HEK293 (cell line): ENCODE data around the gene CARD8.

Experiments used
- CTCF ChIA-PET: fragments of 350-600 bp; formaldehyde crosslinking; extraction: SDS; loops from one replicate; lab custom pipeline; 2021; ENCODE audit warnings: antibody characterized with exemption; lab: Yijun Ruan, JAX
- POLR2A ChIA-PET: fragments of 300-600 bp; formaldehyde crosslinking; extraction: SDS; loops from one replicate; lab custom pipeline; 2020; ENCODE audit warnings: antibody characterized with exemption, inconsistent platforms; lab: Yijun Ruan, JAX
- H3K27ac ChIP-seq: fragments of 200-500 bp; sonication (Bioruptor generic); 2 replicates; pipeline ENCODE4 v1.5.1; 2014; ENCODE audit warnings: low read depth, low read length, control low read depth, inconsistent platforms; ENCODE audit errors: extremely low read depth
- H3K36me3 ChIP-seq, 2 experiments: fragments of 200-500 bp in 1 of 2; sonication (Bioruptor generic) in 1 of 2; 1 replicate in 1 of 2; 2 replicates in 1 of 2; pipeline ENCODE4 v1.5.1; 2014 to 2017; ENCODE audit warnings: inconsistent platforms in 2 of 2, low read length in 2 of 2; ENCODE audit not compliant: control insufficient read depth in 2 of 2, insufficient read depth in 1 of 2
- H3K4me1 ChIP-seq: fragments of 200-500 bp; sonication (Bioruptor generic); 2 replicates; pipeline ENCODE4 v1.5.1; 2014; ENCODE audit warnings: mild to moderate bottlenecking, low read length, inconsistent platforms; ENCODE audit not compliant: control insufficient read depth, insufficient read depth
- H3K4me3 ChIP-seq: 2 replicates; pipeline ENCODE4 v1.5.1; 2011; ENCODE audit warnings: low read depth, mild to moderate bottlenecking, control low read depth, low read length, moderate library complexity
- H3K9me3 ChIP-seq: fragments of 200-500 bp; sonication (Bioruptor generic); 2 replicates; pipeline ENCODE4 v1.5.1; 2014; ENCODE audit warnings: low read depth, low read length, inconsistent platforms; ENCODE audit not compliant: control insufficient read depth, insufficient read depth
- KLF17 ChIP-seq: fragments of 450-650 bp; formaldehyde crosslinking; IDR thresholded peaks from 2 replicates; pipeline ENCODE4 v1.5.1; 2016; ENCODE audit warnings: missing biosample characterization, missing genetic modification characterization
- PATZ1 ChIP-seq: fragments of 450-650 bp; formaldehyde crosslinking; IDR thresholded peaks from 2 replicates; pipeline ENCODE4 v1.5.1; 2016; ENCODE audit warnings: missing biosample characterization, missing genetic modification characterization
- SP2 ChIP-seq: fragments of 450-650 bp; formaldehyde crosslinking; IDR thresholded peaks from 2 replicates; pipeline ENCODE4 v1.5.1; 2016; ENCODE audit warnings: missing biosample characterization, missing genetic modification characterization
- ZBTB7A ChIP-seq: fragments of 450-650 bp; formaldehyde crosslinking; IDR thresholded peaks from 2 replicates; pipeline ENCODE4 v1.5.1; 2016; ENCODE audit warnings: low read depth, missing biosample characterization, missing genetic modification characterization
- ZFHX2 ChIP-seq: fragments of 450-650 bp; formaldehyde crosslinking; conservative IDR thresholded peaks from 2 replicates; pipeline ENCODE4 v1.5.1; 2016; ENCODE audit warnings: missing biosample characterization, missing genetic modification characterization
- ZFP37 ChIP-seq: fragments of 450-650 bp; formaldehyde crosslinking; IDR thresholded peaks from 2 replicates; pipeline ENCODE4 v1.5.1; 2016; ENCODE audit warnings: missing biosample characterization, missing genetic modification characterization
- ZFP69B ChIP-seq: fragments of 450-650 bp; formaldehyde crosslinking; IDR thresholded peaks from 2 replicates; pipeline ENCODE4 v1.5.1; 2016; ENCODE audit warnings: missing biosample characterization, missing genetic modification characterization
- ZNF112 ChIP-seq: fragments of 450-650 bp; formaldehyde crosslinking; IDR thresholded peaks from 2 replicates; pipeline ENCODE4 v1.5.0; 2017; ENCODE audit warnings: missing biosample characterization, missing genetic modification characterization
- ZNF132 ChIP-seq: fragments of 450-650 bp; formaldehyde crosslinking; IDR thresholded peaks from 2 replicates; pipeline ENCODE4 v1.5.1; 2017; ENCODE audit warnings: missing biosample characterization, missing genetic modification characterization, borderline replicate concordance
- ZNF140 ChIP-seq: fragments of 450-650 bp; formaldehyde crosslinking; IDR thresholded peaks from 2 replicates; pipeline ENCODE4 v1.5.1; 2016; ENCODE audit warnings: missing biosample characterization, missing genetic modification characterization
- ZNF473 ChIP-seq: fragments of 450-650 bp; formaldehyde crosslinking; IDR thresholded peaks from 2 replicates; pipeline ENCODE4 v1.5.1; 2017; ENCODE audit warnings: missing biosample characterization, missing genetic modification characterization
- ZNF548 ChIP-seq: fragments of 450-650 bp; formaldehyde crosslinking; IDR thresholded peaks from 2 replicates; pipeline ENCODE4 v1.5.1; 2016; ENCODE audit warnings: missing biosample characterization, missing genetic modification characterization
- ZNF664 ChIP-seq: fragments of 450-650 bp; formaldehyde crosslinking; IDR thresholded peaks from 2 replicates; pipeline ENCODE4 v1.5.1; 2016; ENCODE audit warnings: missing biosample characterization, missing genetic modification characterization
- ZNF791 ChIP-seq: fragments of 450-650 bp; formaldehyde crosslinking; IDR thresholded peaks from 2 replicates; pipeline ENCODE4 v1.5.1; 2016; ENCODE audit warnings: missing biosample characterization, missing genetic modification characterization
- ZSCAN5A ChIP-seq: fragments of 450-650 bp; formaldehyde crosslinking; IDR thresholded peaks from 2 replicates; pipeline ENCODE4 v1.5.1; 2016; ENCODE audit warnings: missing biosample characterization, missing genetic modification characterization
- TF ChIP-seq, protein P1 (sequence below): IDR thresholded peaks from 2 replicates; pipeline ENCODE4 v1.6.1; 2011; ENCODE audit warnings: mild to moderate bottlenecking, low read depth, low read length, borderline replicate concordance

CARD8 gene

GRCh38 chr19:48169939-48170803 is 85.5 kb downstream of the CARD8 start, which contains the start of the genes LIG1 and ZSWIM9 (continued):
- peak; percentile 64; the same call in 1 of the 2 replicates for TF ChIP-seq ZBTB7A (tag by site-specific recombination)
- TF ChIP-seq ZFP69B (tag by site-specific recombination), result 0 out of 2 replicates have a peak, but pooled peaks have one; percentile 54
- no peak for TF ChIP-seq ZNF140 (tag by site-specific recombination)
- no peak for TF ChIP-seq ZNF132
- TF ChIP-seq ZNF473 (tag by site-specific recombination), result no peak
- no peak for TF ChIP-seq ZNF112 (tag by site-specific recombination)
- TF ChIP-seq ZFP37 (tag by site-specific recombination), result 0 out of 2 replicates have a peak, but pooled peaks have one; percentile 71
- TF ChIP-seq ZNF548 (tag by site-specific recombination), result no peak
- peak; percentile 33; the same call in 1 of the 2 replicates for TF ChIP-seq KLF17 (tag by site-specific recombination)
- TF ChIP-seq ZSCAN5A (tag by site-specific recombination), result no peak

DNA sequence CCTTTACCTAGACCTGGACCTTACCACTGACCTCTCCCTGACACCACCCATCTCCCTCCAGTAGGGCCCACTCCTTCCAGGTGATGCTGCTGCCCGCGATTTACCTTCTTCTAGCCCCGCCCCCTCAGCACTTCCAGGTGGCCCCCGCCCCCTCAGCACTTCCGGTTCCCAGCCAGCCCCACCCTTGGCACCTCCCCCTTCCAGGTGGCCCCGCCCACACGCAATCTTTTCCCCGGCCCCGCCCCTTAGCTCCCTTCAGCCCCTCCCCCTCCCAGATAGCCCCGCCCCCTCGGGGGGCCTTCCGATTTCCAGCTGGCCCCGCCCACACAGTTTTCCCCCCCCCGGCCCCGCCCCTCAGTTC is 86.2 kb downstream of the CARD8 start:
- H3K4me1 ChIP-seq, result peaks cover 13% of the 10 kb centered on the region
- ChIA-PET POLR2A (interaction anchor here (0.6 to 3.8 kb wide), 20 partner anchors 12 to 1518 kb away, joined by 3 to 54 read pairs (median 4); partner anchors contain the start of genes CARD8, PLA2G4C, RPL18 and SPHK2), CTCF (interaction anchor here (0.5 to 1.0 kb wide), 3 partner anchors 26 to 97 kb away, joined by 3 to 4 read pairs (median 3); no protein-coding TSS in a partner anchor)
- H3K36me3 ChIP-seq, result peaks cover 36 to 37% of the 10 kb centered on the region in 2 experiments
- no peaks in the 10 kb centered on the region for H3K9me3 ChIP-seq
- peak; percentile 40; the same call in 1 of the 2 replicates for TF ChIP-seq PATZ1
- TF ChIP-seq ZFP69B (tag by site-specific recombination), result 0 out of 2 replicates have a peak, but pooled peaks have one; percentile 18
- TF ChIP-seq ZNF791, result no peak
- TF ChIP-seq, protein P1, sequence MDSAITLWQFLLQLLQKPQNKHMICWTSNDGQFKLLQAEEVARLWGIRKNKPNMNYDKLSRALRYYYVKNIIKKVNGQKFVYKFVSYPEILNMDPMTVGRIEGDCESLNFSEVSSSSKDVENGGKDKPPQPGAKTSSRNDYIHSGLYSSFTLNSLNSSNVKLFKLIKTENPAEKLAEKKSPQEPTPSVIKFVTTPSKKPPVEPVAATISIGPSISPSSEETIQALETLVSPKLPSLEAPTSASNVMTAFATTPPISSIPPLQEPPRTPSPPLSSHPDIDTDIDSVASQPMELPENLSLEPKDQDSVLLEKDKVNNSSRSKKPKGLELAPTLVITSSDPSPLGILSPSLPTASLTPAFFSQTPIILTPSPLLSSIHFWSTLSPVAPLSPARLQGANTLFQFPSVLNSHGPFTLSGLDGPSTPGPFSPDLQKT, result 0 out of 2 replicates have a peak, but pooled peaks have one; percentile 2
- TF ChIP-seq SP2, result peak; percentile 54
- peak overlapping the region; percentile 99 for H3K27ac ChIP-seq
- peak overlapping the region; percentile 98 for H3K4me3 ChIP-seq

- TF ChIP-seq ZFHX2 (tag by site-specific recombination) (no peak), ZNF664 (peak; percentile 46)
- H3K4me3 ChIP-seq, result no peak overlapping the region
- H3K4me1 ChIP-seq, result peaks cover 13% of the 10 kb centered on the region
- no peaks in the 10 kb centered on the region for H3K9me3 ChIP-seq
- no peak overlapping the region for H3K27ac ChIP-seq
- H3K36me3 ChIP-seq, result peaks cover 37 to 38% of the 10 kb centered on the region in 2 experiments
- POLR2A ChIA-PET, result interaction anchor here (0.9 to 3.8 kb wide), 2 partner anchors 19 to 35 kb away, joined by 3 to 54 read pairs; no protein-coding TSS in a partner anchor
- CTCF ChIA-PET, result interaction anchor here (1.0 kb wide), 1 partner anchor 66 kb away, joined by 3 read pairs; no protein-coding TSS in a partner anchor
Observed at GRCh38 chr19:48168689-48169088, 87.0 kb downstream of the CARD8 start.
